GM12865 (cell line): Measurements from ENCODE around the gene ZNF683.
A peak's percentile ranks its signal among the peaks of the same experiment; 100 is the strongest.

Source experiments
- DNase-seq: peaks from one replicate; pipeline ENCODE4 v3.0.0; 2010; ENCODE audit warnings: low read depth
- H3K4me3 ChIP-seq: 2 replicates; pipeline ENCODE4 v1.5.1; 2011; ENCODE audit warnings: mild to moderate bottlenecking, low read depth, low read length, control low read depth
- CTCF ChIP-seq: IDR thresholded peaks from 2 replicates; pipeline ENCODE4 v1.5.1; 2011; ENCODE audit warnings: low read length, control low read depth, low read depth, inconsistent platforms; ENCODE audit not compliant: insufficient read depth; ENCODE audit errors: missing control alignments

The ZNF683 gene

GRCh38 chr1:26410706-26411623 is 38.4 kb upstream of the ZNF683 start, which contains the start of gene LIN28A:
TSS of gene LIN28A (plus strand) at chr1:26410817. CDS start at chr1:26410892, 75 bp downstream.
- no peak for DNase-seq
- TF ChIP-seq CTCF: no peak
- H3K4me3 ChIP-seq: no peak within 1 kb of the TSS

GRCh38 chr1:26409191-26409807 is 36.7 kb upstream of the ZNF683 start:
- no peak for DNase-seq
- TF ChIP-seq CTCF: no peak
- H3K4me3 ChIP-seq: no peak overlapping the region

GRCh38 chr1:26408604-26409003 is 36.1 kb upstream of the ZNF683 start:
- DNase-seq: peak; percentile 58

GRCh38 chr1:26405281-26405915 is 32.8 kb upstream of the ZNF683 start:
- TF ChIP-seq CTCF: no peak

More at GRCh38 chr1:26408604-26409003, 36.1 kb upstream of the ZNF683 start:
- TF ChIP-seq CTCF: no peak
- no peak overlapping the region for H3K4me3 ChIP-seq

GRCh38 chr1:26404641-26405040 is 32.1 kb upstream of the ZNF683 start:
- TF ChIP-seq CTCF: no peak
- no peak overlapping the region for H3K4me3 ChIP-seq
- no peak for DNase-seq

More at GRCh38 chr1:26405281-26405915, 32.8 kb upstream of the ZNF683 start:
- no peak overlapping the region for H3K4me3 ChIP-seq
- no peak for DNase-seq

GRCh38 chr1:26403656-26404055 is 31.1 kb upstream of the ZNF683 start:
- H3K4me3 ChIP-seq: no peak overlapping the region
- DNase-seq: no peak
- TF ChIP-seq CTCF: no peak
